Neural progenitor cell (in vitro differentiated cells): ENCODE data around the gene NKAIN2.

Source experiments
- CTCF ChIP-seq: fragments of 200-600 bp; sonication (generic); IDR thresholded peaks from 2 replicates; pipeline ENCODE4 v1.5.1; 2017; ENCODE audit warnings: antibody characterized with exemption, mild to moderate bottlenecking
- EZH2 ChIP-seq: fragments of 200-600 bp; sonication (generic); IDR thresholded peaks from 2 replicates; pipeline ENCODE4 v1.6.1; 2017; ENCODE audit warnings: antibody characterized with exemption, mild to moderate bottlenecking, moderate library complexity

DNA sequence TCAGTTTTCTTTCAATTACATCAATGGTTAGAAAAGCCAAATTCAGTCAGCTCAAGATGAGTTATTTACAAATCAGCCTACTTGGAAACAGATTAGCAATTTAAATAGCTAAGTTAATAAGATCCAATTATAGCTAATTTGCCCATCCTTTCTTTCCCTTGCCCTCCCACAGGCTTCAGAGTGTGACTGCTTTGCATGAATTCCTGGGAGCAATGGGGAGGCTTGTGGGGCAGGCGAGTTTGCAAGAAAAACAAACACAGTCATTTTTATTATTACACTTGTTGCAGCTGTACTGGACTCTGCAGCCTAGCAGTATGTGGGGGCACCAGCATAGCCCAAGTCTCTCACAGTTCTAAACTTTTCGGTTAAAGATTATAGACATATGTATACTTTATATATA, 219.0 kb downstream of the NKAIN2 start:
- TF ChIP-seq CTCF (no peak), EZH2 (no peak)
